NCI-H1930 (cell line): ENCODE data around the gene CYP39A1.

Experiments used
- DNase-seq, 2 experiments: peaks; one replicate each; lab custom pipeline; 2025; lab: John Stamatoyannopoulos, UW

Gene CYP39A1

GRCh38 chr6:46511320-46511719, 141.3 kb downstream of the CYP39A1 start:
- no peak for DNase-seq

- no peak for DNase-seq
Observed at GRCh38 chr6:46510651-46511050, 142.0 kb downstream of the CYP39A1 start.

- DNase-seq, result no peak
Observed at GRCh38 chr6:46509981-46510510, 142.6 kb downstream of the CYP39A1 start.

DNA sequence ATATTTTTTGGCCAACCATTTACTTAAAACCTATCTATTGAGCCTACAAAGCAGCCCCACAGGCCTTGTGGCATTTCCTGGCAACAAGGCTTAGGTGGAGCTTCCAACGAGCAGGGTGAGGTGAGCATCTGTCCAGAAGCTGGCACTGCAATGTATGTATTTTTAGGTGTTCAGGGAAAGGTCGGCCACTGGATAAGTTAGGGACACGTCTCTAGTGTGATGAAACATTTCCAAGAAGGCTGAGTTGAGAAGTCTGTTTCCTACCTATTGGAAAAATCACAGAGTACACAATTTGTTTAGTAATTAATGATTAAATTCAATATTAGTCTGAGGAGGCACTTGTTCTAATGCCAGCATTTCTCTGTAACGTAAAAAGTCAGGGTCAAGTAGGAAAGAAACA, 143.6 kb downstream of the CYP39A1 start:
- DNase-seq, result no peak

- DNase-seq, result no peak
Observed at GRCh38 chr6:46507426-46507825, 145.2 kb downstream of the CYP39A1 start.

DNA sequence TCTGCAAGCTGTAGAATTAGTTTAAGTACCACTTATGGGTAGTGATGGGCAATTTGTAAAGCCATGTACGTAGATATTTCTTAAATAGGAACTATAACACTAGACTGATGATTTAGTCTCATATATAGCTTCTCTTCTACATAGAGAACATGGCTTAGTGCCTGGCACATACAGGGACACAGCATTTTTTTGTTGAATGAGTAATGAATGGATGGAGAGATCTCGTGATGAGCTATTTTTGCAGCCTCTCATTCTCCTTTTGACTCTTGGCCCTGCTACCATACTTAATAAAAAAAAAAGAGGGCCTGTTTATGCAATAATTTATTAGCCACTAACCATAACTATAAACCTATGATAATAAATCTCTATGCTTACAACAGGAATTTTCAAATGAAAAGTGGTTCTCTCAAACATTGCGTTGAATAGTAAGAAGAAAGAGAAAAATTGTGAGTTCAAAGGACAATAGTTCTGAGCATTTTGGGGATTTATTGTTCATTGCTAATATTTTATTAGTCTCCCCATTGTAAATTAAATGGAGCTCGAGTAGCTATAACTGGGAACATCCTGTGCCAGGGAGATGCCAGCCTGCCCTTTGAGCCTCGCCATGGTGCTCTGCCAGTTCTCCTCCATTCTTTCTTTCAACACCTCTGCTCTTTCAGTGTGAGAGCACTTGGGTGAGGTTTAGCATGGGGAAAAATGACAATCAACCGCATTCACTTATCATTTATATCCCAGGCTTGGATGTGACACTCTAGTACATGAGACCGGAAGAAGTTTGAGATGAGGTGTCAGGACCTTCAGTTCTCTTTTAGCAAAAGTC, 146.7 kb downstream of the CYP39A1 start:
- no peak for DNase-seq

DNA sequence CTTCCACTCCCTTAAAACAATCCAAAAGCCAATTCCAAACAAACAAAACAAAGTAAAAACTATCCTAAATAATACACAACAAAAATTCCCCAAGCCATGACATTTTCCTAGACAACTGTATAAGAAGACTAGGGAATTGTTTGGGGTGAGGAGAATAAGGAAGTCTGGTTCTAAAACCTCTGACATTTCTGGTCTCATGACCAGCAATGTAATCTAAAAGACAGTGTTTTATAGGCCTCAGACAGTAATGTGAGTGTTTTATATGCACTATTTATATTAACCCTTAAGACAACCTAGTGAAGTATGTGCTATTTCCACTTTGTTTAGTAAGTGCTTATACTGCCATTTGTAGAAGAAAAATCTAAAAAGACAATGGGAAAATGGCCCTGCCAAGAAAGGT, 148.4 kb downstream of the CYP39A1 start:
- DNase-seq, result no peak

DNA sequence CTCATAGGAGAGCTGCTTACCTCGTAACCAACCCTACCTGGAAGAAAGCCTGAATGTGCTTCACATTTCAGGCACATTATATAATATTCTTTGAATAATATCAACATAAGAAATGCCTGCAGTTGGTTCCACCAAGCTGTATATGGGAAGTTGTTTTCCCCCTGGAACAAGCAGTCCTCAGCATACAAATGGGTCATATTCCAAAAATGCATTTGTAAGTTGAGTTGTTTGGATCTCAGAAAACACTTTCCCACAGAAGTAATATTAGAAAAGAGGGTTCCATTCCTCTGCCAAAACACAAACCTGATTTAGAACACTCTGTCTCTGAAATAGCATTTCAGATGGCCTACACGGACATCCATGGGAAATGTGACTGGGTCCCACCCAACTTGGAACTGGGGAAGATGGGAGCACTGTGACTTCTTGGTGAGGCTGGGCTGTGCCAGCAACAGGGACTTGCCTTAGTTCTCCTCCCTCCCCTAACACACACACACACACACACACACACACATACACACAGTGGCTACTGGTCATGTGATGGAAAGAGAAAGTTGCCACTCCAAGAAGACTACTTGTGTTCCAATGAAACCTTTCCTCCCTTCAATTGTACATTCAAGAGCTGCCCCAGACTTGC, 150.0 kb downstream of the CYP39A1 start:
- DNase-seq, result no peak

- no peak for DNase-seq
Observed at GRCh38 chr6:46501136-46502089, 151.2 kb downstream of the CYP39A1 start.

DNA sequence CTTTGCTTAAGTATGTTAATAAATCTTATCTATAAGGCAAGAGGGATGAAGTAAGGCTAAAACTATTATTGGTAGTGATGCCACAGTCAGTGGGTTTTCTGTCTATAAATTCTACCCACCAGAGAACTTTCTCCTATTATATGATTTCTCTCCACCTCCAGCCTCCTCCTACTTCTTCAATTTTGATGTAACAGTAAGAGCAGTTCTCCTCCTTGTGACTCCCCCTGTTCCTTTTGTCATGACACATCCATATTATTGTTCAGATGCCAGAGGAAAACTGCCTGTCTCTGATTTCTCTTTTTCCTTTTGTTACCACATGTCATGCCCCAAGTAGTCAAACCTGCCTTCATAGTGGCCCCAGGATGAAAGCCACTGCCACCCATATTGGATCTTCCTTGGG, 152.2 kb downstream of the CYP39A1 start:
- DNase-seq, result no peak
